SH-SY5Y (cell line): ENCODE data around the gene RBP7.

Experiments used
- GATA2 ChIP-seq: IDR thresholded peaks from 2 replicates; pipeline ENCODE4 v1.6.1; 2011; ENCODE audit warnings: mild to moderate bottlenecking, low read depth, low read length
- GATA3 ChIP-seq: IDR thresholded peaks from 2 replicates; pipeline ENCODE4 v1.6.1; 2011; ENCODE audit warnings: low read depth, mild to moderate bottlenecking, low read length, moderate library complexity

- TF ChIP-seq GATA2 (no peak), GATA3 (no peak)
Observed at GRCh38 chr1:10050611-10051010, 53.6 kb downstream of the RBP7 start.
